Astrocyte (in vitro differentiated cells and primary cell): ENCODE data around the gene AADAT. TPM values are rescaled to one million over a fixed set of nuclear protein-coding genes. Genes with fewer than 3 reads are reported as not detected.

Source experiments
- DNase-seq: peaks from one replicate; pipeline ENCODE4 v3.0.0-alpha.2; 2010; ENCODE audit warnings: low read depth
- FAIRE-seq: peaks from 2 replicates; lab custom pipeline; 2011; peaks lifted over from hg19 to GRCh38; lab: Jason Lieb, UNC
- H2AFZ ChIP-seq: 2 replicates; pipeline ENCODE4 v1.6.0; 2012; ENCODE audit warnings: low read depth, low read length, inconsistent platforms
- H3K27ac ChIP-seq: 2 replicates; pipeline ENCODE4 v1.5.1; 2011; ENCODE audit warnings: low read depth, low read length, inconsistent platforms
- H3K27me3 ChIP-seq: 2 replicates; pipeline ENCODE4 v1.6.0; 2011; ENCODE audit warnings: low read length, inconsistent platforms; ENCODE audit not compliant: insufficient read depth
- H3K36me3 ChIP-seq: 2 replicates; pipeline ENCODE4 v1.5.1; 2011; ENCODE audit warnings: low read length, inconsistent platforms; ENCODE audit not compliant: insufficient read depth
- H3K4me1 ChIP-seq: 2 replicates; pipeline ENCODE4 v1.5.1; 2011; ENCODE audit warnings: low read length, inconsistent platforms; ENCODE audit not compliant: insufficient read depth
- H3K4me2 ChIP-seq: 2 replicates; pipeline ENCODE4 v1.6.0; 2012; ENCODE audit warnings: low read length, inconsistent platforms
- H3K4me3 ChIP-seq: 2 replicates; pipeline ENCODE4 v1.5.1; 2011; ENCODE audit warnings: low read depth, mild to moderate bottlenecking, low read length, inconsistent platforms; ENCODE audit not compliant: insufficient read depth
- H3K79me2 ChIP-seq: 2 replicates; pipeline ENCODE4 v1.6.0; 2012; ENCODE audit warnings: mild to moderate bottlenecking, low read length, inconsistent platforms; ENCODE audit not compliant: insufficient read depth
- H3K9ac ChIP-seq: 2 replicates; pipeline ENCODE4 v1.6.0; 2012; ENCODE audit warnings: mild to moderate bottlenecking, low read length, inconsistent platforms
- H3K9me3 ChIP-seq: 2 replicates; pipeline ENCODE4 v1.5.1; 2012; ENCODE audit warnings: low read depth, mild to moderate bottlenecking, low read length, inconsistent platforms; ENCODE audit not compliant: insufficient read depth
- H4K20me1 ChIP-seq: 2 replicates; pipeline ENCODE4 v1.6.0; 2012; ENCODE audit warnings: low read length, inconsistent platforms; ENCODE audit not compliant: insufficient read depth
- H3K27ac Mint-ChIP-seq: one replicate; pipeline ENCODE4 v1.8.0; 2021; ENCODE audit warnings: mild to moderate bottlenecking, mixed read lengths; ENCODE audit not compliant: unreplicated experiment
- H3K27me3 Mint-ChIP-seq: one replicate; pipeline ENCODE4 v1.8.0; 2021; ENCODE audit warnings: low read depth, mixed read lengths; ENCODE audit not compliant: unreplicated experiment
- H3K36me3 Mint-ChIP-seq: one replicate; pipeline ENCODE4 v1.8.0; 2021; ENCODE audit warnings: low read depth, mixed read lengths; ENCODE audit not compliant: unreplicated experiment
- H3K4me1 Mint-ChIP-seq: one replicate; pipeline ENCODE4 v1.8.0; 2021; ENCODE audit warnings: low read depth, mixed read lengths; ENCODE audit not compliant: unreplicated experiment
- H3K4me3 Mint-ChIP-seq: one replicate; pipeline ENCODE4 v1.8.0; 2021; ENCODE audit warnings: mild to moderate bottlenecking, moderate library complexity, mixed read lengths; ENCODE audit not compliant: unreplicated experiment
- H3K9me3 Mint-ChIP-seq: one replicate; pipeline ENCODE4 v1.8.0; 2021; ENCODE audit warnings: mild to moderate bottlenecking, mixed read lengths; ENCODE audit not compliant: unreplicated experiment
- EZH2 ChIP-seq: IDR thresholded peaks from 2 replicates; pipeline ENCODE4 v1.6.1; 2012; ENCODE audit warnings: mild to moderate bottlenecking, low read length, inconsistent platforms; ENCODE audit not compliant: insufficient read depth
- total RNA-seq: library from RNA; stranded (reverse); gene quantifications from 2 replicates; pipeline ENCODE4 v1.2.1, GENCODE V29; 2021
- TF ChIP-seq, protein P1 (sequence below): IDR thresholded peaks from 2 replicates; pipeline ENCODE4 v1.5.1; 2011; ENCODE audit warnings: low read depth, mild to moderate bottlenecking, inconsistent platforms, low read length, moderate library complexity; ENCODE audit not compliant: insufficient read depth

AADAT gene
- total RNA-seq, 1 donor from 2014 or later, result 10.5 TPM

DNA sequence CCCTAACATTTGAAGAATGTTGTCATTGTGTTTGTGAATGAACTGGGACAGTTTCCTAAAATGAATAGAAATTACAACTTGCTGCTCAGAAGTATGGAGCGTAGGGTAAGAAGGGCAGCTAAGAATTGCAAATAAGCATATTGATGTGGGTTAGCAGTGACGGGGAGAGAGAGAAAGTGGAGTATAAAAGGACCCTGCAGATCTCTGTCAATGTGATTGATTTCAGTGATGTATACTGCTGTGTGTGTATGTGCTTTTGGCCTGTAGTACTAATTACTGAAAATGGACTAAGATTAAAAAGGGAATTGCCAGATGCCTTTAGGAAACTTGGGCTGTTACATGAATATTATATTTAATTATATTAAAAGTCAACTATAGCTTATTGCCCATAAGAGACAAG is 55.8 kb downstream of the AADAT start:
- no peaks in the 10 kb centered on the region for H3K36me3 ChIP-seq
- H3K27ac ChIP-seq, result no peak overlapping the region
- TF ChIP-seq, protein P1, sequence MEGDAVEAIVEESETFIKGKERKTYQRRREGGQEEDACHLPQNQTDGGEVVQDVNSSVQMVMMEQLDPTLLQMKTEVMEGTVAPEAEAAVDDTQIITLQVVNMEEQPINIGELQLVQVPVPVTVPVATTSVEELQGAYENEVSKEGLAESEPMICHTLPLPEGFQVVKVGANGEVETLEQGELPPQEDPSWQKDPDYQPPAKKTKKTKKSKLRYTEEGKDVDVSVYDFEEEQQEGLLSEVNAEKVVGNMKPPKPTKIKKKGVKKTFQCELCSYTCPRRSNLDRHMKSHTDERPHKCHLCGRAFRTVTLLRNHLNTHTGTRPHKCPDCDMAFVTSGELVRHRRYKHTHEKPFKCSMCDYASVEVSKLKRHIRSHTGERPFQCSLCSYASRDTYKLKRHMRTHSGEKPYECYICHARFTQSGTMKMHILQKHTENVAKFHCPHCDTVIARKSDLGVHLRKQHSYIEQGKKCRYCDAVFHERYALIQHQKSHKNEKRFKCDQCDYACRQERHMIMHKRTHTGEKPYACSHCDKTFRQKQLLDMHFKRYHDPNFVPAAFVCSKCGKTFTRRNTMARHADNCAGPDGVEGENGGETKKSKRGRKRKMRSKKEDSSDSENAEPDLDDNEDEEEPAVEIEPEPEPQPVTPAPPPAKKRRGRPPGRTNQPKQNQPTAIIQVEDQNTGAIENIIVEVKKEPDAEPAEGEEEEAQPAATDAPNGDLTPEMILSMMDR, result no peak
- no peak for TF ChIP-seq EZH2
- Mint-ChIP-seq H3K9me3 (no peaks in the 10 kb centered on the region), H3K4me1 (peaks cover 4% of the 10 kb centered on the region), H3K27ac (no peak overlapping the region), H3K36me3 (peaks cover 2% of the 10 kb centered on the region), H3K27me3 (peaks cover 13% of the 10 kb centered on the region), H3K4me3 (no peak overlapping the region)
- DNase-seq (no peak), FAIRE-seq (no peak)
- no peak overlapping the region for H3K4me3 ChIP-seq
- no peaks in the 10 kb centered on the region for H3K4me1 ChIP-seq
- H4K20me1 ChIP-seq, result no peaks in the 10 kb centered on the region
- no peak overlapping the region for H3K9ac ChIP-seq
- no peak overlapping the region for H3K4me2 ChIP-seq
- no peak overlapping the region for H2AFZ ChIP-seq
- peaks cover 3% of the 10 kb centered on the region for H3K27me3 ChIP-seq
- no peaks in the 10 kb centered on the region for H3K79me2 ChIP-seq
- no peaks in the 10 kb centered on the region for H3K9me3 ChIP-seq

DNA sequence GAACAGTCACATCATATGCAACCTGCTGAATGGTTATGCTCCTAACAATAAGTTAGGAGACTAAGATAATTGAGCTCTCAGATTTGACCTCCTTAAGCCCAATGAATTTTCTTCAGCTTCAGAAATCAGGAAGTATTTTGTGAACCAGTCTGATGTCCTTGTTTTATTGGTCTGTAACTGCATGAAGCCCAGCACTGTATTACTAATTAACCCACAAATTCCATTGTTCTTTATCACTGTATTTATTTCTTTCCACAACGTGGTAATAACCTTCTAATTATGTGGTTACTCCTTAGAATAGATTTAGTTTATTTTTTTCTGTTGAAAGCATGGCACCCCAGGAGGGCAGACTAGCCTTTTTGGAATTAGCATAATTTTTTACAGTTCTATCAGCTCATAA is 59.6 kb downstream of the AADAT start:
- DNase-seq, result no peak
- H4K20me1 ChIP-seq, result no peaks in the 10 kb centered on the region
- no peak overlapping the region for H3K9ac ChIP-seq
- H2AFZ ChIP-seq, result no peak overlapping the region
- TF ChIP-seq, protein P1, result no peak
- TF ChIP-seq EZH2, result no peak
- H3K4me3 ChIP-seq, result no peak overlapping the region
- no peak overlapping the region for H3K4me2 ChIP-seq
- peaks cover 10% of the 10 kb centered on the region for H3K4me1 Mint-ChIP-seq
- H3K27me3 Mint-ChIP-seq, result peaks cover 11% of the 10 kb centered on the region
- H3K4me1 ChIP-seq, result peaks cover 5% of the 10 kb centered on the region
- no peaks in the 10 kb centered on the region for H3K27me3 ChIP-seq
- no peaks in the 10 kb centered on the region for H3K36me3 ChIP-seq
- H3K79me2 ChIP-seq, result peaks cover 2% of the 10 kb centered on the region
- H3K9me3 Mint-ChIP-seq, result no peaks in the 10 kb centered on the region
- H3K9me3 ChIP-seq, result no peaks in the 10 kb centered on the region
- FAIRE-seq, result no peak
- peaks cover 8% of the 10 kb centered on the region for H3K36me3 Mint-ChIP-seq
- no peak overlapping the region for H3K27ac ChIP-seq
- H3K27ac Mint-ChIP-seq, result no peak overlapping the region
- no peak overlapping the region for H3K4me3 Mint-ChIP-seq

DNA sequence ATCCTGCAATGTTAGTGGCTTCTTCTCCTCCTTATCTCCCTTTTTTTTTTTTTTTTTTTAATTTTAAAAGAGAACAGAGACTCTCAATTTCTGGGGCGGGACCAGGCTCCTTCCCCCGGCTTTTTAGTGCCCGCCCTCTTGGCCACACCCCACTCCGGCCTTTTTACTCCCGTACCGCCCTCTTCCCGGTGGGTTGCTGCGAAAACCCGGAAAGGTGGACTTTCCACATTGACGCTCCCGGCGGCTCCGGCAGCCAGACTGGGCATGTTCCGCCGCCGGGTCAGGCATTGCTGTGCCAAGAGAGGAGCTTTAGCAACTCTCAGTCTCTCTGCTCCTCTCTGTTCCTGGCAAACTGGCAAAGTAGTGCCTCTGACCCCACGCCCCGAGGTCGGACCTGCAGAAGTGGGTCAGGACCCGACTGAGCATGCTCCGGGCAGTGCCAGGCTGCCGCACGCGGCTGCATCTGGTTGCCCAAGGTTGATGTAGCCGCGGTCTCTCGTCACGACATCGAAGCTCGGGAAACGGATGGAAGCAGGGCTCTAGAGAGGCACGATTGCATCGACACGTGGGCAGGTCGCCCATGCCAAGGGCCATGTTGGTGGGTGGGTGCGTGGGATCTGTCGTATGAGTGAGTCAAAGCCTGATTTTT is 62.5 kb downstream of the AADAT start:
- peaks cover 2% of the 10 kb centered on the region for H3K79me2 ChIP-seq
- Mint-ChIP-seq H3K36me3 (peaks cover 9% of the 10 kb centered on the region), H3K27me3 (peaks cover 11% of the 10 kb centered on the region), H3K27ac (peak overlapping the region; percentile 81), H3K4me1 (peaks cover 18% of the 10 kb centered on the region), H3K9me3 (no peaks in the 10 kb centered on the region), H3K4me3 (peak overlapping the region; percentile 91)
- no peaks in the 10 kb centered on the region for H3K27me3 ChIP-seq
- H3K36me3 ChIP-seq, result no peaks in the 10 kb centered on the region
- no peaks in the 10 kb centered on the region for H3K9me3 ChIP-seq
- peaks cover 5% of the 10 kb centered on the region for H3K4me1 ChIP-seq
- FAIRE-seq, result no peak
- peak overlapping the region; percentile 92 for H3K9ac ChIP-seq
- peak overlapping the region; percentile 76 for H3K27ac ChIP-seq
- peak overlapping the region; percentile 93 for H2AFZ ChIP-seq
- peak overlapping the region; percentile 98 for H3K4me2 ChIP-seq
- H4K20me1 ChIP-seq, result no peaks in the 10 kb centered on the region
- DNase-seq, result peak; percentile 98
- TF ChIP-seq, protein P1, result no peak
- no peak for TF ChIP-seq EZH2
- H3K4me3 ChIP-seq, result peak overlapping the region; percentile 92
